Stimulated activated CD4-positive, alpha-beta T cell treated with anti-CD3 and anti-CD28 coated beads, Interleukin-12 subunit alpha, Interleukin-12 subunit beta, amount 100 ng/mL, for 4 hours (primary cell): ENCODE data around the gene C1S.
"Not testable (repeated sequence)": the region's sequence is repeated elsewhere in the genome, so short reads cannot be mapped to it uniquely, and the experiment has no call there.

Experiments used
- DNase-seq: peaks from one replicate; pipeline ENCODE4 v3.0.0-alpha.2; 2020

C1S gene

DNA sequence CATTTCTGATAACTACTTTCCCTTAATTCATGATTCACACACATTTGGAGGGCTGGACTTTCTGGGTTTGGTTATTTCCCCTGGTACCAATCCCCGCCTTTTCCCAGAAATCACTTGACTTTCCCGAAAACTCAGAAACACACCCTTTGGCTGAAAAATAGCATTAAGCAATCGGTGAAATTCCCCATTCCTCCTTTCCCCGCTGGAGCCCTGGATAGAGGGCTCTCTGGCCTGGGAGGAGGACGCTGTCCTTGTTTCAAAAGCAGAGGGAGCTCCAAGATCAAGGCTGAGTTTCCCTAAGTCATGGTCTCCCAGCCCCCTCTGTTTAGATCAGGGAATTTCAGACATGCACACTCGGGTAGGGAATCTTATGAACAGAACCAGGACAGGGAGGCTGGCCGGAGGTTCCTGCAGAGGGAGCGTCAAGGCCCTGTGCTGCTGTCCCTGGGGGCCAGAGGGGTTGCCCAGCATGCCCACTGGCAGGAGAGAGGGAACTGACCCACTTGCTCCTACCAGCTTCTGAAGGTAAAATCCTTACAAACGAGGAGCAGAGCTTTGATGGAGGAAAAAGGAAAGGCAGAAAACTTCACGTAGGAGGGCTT lies at the start of gene C1S:
TSS of gene C1S (plus strand) at position 366 of the 602 bp plus-strand sequence. CDS start 1,195 bp downstream, outside the sequence.
- no peak for DNase-seq

DNA sequence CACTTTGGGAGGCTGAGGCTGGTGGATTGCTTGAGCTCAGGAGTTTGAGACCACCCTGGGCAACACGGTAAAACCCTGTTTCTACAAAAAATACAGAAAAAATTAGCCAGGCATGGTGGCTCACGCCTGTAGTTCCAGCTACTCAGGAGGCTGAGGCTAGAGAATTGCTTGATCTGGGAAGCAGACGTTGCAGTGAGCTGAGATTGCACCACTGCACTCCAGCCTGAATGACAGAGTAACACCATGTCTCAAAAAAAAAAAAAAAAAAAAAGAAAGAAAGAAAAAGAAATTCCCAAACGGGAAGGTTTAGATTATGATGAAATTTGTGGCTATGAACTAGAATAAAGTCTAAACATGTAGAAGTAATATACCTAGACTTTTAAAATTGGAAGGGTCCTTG lies 49.1 kb upstream of the C1S start:
- DNase-seq: not testable (repeated sequence)

DNA sequence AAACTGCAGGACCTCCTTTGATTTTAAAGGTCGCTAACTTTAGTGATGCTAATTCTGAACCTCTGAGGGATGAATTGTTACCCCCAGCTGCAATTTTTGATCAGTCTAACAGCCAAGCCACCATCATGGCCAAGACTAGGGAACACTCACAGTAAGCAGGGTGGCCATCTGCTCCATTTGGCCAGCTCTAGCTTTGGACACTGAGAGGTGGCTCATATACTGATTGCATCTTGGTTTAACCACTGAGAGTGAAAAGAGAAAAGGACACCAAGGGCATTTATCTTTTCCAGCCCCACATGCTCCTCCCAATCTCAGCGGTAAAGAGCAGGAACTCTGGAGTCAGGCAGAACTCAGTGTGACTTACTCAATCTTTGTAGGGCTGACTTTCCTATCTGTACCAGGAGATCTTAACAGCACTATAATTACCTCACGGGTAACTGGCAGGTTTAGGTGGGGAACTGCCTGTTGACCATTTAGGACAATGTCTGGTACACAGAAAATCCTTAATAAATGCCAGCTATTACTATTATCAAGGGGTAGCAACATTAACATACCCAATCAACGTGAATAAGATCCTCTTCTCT lies 48.4 kb upstream of the C1S start:
- DNase-seq: no peak

DNA sequence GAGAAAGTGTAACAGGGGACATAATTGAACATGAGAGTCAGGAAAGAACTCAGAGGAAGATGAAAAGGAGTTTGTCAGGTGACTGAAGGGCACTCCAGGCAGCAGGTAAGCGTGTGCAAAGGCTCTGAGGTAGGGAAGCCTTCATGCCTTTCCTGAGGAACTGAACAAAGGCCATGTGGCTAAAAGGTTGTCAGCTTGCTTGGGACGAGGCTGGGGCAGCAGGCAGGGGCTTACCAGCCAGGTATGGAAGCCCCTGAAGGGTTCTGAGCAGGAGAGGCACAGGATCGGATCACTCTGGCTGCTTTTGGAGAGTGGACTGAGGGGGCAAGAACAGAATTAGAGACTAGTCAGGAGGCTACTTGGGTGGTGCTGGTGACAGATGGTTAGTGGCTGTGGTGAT lies 47.4 kb upstream of the C1S start:
- no peak for DNase-seq

DNA sequence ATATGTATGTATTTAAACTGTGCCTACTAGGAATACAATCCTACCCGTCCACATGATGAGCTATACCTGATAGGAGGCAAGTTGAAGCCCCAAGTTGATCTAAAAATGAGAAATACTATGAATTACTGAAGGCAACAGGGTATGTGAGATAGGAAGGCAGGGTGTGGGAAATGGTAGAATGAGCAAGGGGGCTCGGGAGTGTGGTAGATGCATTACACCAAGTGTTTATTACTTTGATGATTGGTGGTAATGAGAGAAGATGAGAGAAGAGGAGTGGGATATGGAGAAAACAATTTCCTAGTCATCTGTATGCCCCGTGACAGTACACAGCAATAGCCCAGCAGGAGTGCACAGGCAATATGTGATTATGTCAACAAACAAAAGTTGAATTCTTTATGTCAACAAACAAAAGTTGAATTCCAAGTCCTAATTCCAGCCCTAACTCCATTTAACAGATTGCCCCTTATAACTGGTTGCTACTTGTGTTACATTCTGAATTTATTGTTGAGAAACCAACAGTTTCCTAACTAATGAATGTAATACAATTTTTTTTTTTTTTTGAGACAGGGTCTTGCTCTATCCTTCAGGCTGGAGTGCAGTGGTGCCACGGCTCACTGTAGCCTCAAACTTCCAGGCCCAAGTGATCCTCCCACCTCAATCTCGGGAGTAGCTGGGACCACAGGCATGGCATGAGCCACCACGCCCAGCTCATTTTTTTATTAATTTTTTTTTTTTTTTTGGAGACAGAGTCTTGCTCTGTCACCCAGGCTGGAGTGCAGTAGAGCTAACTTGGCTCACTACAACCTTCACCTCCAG lies 44.8 kb upstream of the C1S start:
- DNase-seq: no peak

DNA sequence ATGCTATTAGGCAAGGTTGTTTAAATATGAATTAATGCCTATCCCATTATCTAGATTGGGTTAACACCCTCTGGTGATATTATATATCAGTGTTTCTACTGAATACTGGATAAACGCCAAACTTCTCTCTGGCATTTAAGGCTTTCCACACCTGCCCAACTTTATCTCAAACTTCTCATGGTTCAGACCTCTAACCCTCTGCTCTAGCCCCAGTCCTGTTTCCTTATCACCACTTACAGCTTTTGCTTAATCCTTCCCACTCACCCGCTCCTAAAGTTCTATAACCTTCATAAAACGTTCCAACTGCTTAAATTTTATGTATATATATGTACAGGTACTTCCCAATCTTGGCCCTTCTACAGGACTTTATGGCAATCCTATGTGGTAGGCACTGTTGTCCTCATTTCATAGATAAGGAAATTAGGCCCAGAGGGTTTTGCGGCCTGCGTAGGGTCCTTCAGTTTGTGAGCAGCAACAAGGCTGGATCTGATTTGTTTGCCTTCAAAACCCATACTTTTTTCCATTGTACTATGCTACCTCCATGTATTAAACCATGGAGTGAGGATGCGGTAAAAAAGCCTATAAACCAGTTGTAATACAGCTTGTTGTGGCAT lies 43.5 kb upstream of the C1S start:
- no peak for DNase-seq

DNA sequence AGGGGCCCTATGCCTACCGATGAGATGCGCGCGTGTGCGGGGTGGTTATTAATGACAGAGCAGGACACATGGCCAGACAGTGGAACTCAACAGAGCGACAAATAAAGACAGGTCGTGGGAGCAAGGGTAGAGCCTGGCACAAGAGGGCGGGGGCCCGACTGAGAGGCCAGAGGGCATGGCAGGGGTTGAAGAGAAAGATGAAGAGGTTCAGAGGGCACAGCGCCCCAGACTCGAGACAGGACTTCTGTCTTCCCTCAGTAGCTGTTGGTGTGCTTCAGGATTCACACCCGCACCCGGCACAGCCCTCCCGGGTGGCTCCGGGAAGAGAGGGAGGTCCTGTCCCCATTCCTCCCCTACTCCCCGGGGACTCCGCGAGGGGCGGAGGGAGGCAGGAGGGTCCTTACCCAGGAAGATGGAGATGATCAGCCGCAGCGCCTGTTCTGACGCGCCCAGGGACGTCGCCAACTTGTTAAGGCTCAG lies 42.6 kb upstream of the C1S start:
- DNase-seq: no peak

DNA sequence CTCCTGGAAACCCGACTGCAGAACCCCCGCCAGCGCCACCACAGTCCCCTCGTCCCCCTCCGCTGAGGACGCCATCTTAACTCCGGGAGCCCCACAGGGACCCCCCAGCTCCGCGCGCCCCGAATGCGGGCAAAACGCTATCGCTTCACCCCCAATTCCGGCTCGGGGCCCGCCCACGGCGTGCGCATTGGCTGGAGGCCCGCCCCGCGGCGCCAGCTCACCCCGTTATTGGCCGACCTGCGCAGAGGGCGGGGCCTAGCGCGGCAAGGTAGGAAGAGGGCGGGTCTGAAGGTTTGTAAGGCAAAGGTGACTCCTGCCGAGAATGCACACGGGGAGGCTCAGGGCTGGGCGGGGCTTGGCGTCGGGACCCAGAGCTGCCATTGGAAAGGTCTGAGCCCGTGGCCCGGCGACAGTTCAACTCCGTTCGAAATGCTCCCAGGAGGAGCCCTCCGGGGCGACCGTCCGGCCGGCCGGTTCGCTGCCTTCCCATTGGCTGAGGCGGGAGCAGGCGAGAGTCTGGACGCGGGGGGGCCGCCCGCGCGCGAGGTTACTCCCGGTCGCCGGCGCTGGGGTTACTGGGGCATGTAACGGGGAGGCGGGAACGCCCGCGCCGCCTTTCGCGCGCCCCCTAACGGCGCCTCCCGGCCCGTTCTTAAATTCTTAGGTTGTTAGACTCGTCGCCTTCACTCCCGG lies 42.0 kb upstream of the C1S start, which contains the start of gene LPCAT3:
TSS of gene LPCAT3 (minus strand) at position 127 of the 693 bp plus-strand sequence. CDS start at position 75, 52 bp downstream.
- peak; percentile 94 for DNase-seq

DNA sequence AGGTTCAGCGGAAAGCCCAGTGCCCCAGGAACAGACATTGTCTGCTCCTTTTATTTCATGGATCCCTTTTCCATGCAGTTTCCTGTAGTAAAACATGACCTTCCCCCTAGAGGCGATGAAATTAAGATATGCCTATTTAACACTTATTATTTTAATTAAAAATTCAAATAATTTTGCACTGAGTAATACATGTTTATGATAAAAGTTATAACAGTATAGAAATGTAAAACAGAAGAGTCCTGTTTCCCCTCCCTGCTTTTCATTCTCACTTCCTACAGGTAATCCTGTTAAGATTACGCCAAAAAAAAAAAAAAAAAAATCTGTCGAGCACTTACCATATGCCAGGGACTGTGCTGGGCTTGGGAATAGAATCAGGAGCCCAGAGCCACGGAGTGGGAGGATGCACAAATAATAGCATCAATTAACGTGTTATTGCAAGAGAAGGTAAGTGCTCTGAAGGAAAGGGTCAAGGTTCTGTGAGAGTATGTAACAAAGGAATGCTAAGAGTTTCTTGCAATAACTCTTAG lies 41.4 kb upstream of the C1S start:
- DNase-seq: no peak

DNA sequence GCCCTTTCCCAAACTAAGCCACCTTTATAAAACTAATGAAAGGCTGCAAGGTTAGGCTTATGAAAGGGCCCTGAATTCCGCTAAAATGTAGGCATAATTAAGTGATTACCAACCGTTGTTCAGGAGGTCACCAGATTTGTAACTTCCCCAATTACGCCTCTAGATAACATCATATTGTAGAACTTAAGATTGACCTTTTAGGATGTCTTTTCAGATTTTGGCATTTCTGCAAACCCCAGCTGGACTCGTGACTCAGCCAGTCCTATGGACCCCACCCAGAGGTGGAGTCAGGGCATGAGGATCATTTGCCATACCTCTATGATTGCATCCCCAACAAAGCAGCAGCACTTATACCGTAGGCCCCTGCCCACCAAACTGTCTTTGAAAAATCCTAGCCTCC lies 38.6 kb upstream of the C1S start:
- no peak for DNase-seq

DNA sequence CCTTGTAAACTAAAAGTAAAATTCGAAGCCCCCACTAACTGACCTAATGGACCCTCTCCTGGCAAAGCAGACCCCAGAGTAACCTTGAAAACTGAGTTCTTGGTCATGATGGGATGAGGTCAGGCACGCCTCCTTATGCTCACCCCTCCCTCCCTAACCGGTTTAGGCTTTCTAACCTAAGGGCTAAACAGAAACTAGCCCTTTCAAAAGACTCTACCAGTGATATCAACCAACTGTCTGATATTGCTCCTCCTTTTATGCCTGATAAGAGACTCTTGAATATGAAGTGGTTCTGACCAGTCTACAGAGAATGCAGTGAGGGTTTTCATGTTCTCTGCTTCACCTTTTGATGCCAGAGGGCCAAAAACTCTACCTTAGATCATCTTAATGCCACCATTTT lies 37.4 kb upstream of the C1S start:
- no peak for DNase-seq

DNA sequence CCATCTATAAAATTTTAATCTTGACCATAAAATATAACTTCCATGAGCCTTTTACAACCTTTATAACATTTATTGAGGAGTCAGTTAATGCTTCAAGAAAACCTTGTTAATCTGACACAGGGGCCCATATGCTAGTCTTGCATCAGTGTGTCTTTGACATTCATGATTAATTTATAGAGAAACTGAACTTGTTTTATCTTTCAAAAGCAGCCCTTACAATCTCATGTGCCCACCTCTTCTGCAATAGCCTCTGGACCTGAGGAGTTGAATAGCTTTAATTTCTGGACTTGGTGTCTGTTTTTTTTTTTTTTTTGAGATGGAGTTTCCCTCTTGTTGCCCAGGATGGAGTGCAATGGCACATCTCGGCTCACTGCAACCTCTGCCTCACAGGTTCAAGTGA lies 33.7 kb upstream of the C1S start:
- DNase-seq: no peak

DNA sequence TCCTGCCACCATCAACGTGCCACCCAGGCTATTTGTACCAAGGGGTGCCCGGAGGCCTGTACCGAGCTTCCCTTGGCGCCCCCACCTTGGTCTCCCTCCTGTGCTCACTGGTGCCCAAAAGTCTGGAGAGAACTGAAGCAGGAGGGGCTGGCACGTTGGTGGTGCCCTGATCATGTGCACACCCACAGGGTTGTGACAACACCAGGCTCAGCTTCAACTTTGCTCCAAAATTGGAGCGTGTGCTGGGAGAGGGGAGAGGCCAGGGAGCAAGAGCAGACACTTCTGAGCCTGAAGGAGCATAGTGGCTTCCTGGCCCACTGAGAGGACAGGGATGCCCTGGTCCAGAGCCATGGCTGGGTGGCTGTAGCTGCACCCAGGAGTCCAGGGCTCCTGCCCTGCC lies 29.2 kb upstream of the C1S start:
- no peak for DNase-seq

DNA sequence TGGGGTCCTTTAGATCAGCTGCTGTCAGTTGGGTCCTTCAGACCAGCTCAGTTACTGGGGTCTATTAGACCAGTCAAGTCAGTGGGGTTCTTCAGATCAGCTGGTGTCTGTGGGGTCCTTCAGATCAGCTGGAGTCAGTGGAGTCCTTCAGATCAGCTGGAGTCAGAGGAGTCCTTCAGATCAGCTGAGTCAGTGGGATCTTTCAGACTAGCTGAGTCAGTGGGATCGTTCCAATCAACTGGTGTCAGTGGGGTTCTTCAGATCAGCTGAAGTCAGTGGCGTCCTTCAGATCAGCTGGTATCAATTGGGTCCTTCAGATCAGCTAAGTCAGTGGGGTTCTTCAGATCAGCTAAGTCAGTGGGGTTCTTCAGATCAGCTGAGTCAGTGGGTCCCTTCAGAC lies 27.5 kb upstream of the C1S start:
- no peak for DNase-seq

DNA sequence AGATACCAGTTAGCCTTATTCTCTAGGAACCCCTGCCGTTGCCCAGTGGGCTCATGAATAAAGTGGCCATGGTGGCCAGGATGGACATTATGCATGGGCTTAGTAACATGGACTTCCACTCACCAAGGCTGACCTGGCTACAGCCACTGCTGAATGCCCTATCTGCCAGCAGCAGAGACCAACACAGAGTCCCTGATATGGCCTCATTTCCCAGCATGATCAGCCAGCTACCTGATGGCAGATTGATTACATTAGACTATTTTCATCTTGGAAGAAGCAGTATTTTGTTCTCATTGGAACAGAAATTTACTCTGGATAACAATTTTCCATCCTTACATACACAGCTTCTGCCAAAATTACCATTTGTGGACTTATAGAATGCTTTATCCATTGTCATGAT lies 26.1 kb upstream of the C1S start:
- no peak for DNase-seq

DNA sequence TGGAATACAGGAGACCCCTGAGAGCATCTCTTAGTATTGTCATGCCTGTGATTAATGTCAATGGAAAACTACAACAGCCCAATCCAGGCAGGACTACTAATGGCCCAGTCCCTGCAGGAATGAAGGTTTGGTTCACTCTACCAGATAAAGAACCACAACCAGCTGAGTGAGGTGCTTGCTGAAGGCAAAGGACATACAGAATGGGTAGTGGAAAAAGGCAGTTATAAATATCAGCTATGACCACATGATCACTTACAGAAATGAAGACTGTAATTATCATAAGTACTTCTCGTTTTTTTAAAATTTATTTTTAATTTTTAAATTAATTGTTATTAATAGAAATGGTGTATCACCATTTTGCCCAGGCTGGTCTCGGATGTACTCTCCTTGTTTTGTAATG lies 25.1 kb upstream of the C1S start:
- no peak for DNase-seq

DNA sequence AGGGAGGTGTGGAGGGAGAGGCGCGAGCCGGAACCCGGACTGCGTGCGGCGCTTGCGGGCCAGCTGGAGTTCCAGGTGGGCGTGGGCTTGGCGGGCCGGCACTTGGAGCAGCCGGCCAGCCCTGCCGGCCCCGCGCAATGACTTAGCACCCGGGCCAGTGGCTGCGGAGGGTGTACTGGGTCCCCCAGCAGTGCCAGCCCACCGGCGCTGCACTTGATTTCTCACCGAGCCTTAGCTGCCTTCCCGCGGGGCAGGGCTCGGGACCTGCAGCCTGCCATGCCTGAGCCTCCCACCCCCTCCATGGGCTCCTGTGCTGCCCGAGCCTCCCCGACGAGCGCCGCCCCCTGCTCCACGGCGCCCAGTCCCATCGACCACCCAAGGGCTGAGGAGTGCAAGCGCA lies 23.1 kb upstream of the C1S start:
- DNase-seq: not testable (repeated sequence)

DNA sequence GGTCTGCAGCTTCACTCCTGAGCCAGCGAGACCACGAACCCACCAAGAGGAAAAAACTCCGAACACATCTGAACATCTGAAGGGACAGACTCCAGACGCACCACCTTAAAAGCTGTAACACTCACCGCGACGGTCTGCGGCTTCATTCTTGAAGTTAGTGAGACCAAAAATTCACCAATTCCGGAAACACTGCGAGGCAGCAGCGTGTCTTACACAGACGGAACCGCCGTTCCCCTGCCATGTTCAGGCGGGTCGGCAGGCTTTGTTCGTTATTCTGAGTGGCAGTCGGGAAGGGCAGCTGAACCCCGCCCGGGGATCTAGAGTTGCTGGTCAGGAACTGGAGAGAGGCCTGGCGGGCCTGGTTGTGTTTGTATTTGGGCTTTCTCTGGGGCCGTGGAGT lies 21.9 kb upstream of the C1S start:
- no peak for DNase-seq

DNA sequence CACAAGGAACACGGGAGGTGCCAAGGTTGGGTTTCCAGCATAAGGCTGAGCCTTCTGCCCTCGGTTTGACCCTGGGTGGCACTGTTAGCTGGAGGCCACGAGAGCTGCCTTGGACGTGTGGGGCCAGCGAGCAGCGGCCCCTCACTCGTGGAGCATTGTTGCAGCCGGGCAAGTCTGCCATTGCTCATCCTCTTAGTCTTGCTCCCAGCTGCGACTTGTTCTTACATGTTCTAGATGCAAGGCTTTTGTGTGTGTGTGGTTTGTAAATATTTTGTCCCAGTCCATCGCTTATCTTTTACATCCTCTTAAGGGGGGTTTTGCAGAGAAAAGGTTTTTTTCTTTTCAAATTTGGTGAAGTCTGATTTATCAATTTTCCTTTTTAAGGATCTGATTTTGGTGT lies 21.1 kb upstream of the C1S start:
- no peak for DNase-seq

DNA sequence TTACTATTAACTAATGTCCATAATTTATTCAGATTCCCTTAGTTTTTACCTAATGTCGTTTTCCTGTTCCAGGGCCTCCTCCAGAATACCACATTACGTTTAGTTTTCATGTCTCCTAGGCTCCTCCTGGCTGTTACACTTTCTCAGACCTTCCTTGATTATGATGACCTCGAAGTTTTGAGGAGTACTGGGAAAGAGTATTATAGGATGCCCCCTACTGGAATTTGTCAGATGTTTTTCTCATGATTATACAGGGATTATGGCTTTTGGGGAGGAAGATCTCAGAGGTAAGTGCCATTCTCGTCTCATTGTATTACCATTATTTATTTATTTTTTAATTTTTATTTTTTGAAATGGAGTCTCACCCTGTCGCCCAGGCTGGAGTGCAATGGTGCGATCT lies 17.7 kb upstream of the C1S start:
- DNase-seq: no peak

DNA sequence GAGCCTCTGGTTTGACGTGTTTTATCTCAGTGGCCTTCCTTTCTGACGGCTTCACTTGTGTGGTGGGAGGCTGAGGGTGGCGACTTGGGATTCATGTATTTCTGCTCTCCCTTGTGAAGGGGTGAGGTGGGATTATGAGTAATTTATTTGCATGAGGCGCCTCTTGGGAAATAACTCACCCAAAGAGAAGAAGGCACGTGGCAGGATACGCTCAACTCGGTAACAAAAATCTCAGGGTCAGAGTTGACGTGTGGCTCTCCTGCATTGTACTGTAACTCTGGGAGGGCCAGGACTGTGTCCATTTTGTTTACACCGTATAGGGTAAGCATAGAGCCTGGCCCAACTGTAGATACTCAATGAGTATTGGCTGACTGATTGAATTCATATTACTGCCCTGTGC lies 14.6 kb upstream of the C1S start:
- no peak for DNase-seq

DNA sequence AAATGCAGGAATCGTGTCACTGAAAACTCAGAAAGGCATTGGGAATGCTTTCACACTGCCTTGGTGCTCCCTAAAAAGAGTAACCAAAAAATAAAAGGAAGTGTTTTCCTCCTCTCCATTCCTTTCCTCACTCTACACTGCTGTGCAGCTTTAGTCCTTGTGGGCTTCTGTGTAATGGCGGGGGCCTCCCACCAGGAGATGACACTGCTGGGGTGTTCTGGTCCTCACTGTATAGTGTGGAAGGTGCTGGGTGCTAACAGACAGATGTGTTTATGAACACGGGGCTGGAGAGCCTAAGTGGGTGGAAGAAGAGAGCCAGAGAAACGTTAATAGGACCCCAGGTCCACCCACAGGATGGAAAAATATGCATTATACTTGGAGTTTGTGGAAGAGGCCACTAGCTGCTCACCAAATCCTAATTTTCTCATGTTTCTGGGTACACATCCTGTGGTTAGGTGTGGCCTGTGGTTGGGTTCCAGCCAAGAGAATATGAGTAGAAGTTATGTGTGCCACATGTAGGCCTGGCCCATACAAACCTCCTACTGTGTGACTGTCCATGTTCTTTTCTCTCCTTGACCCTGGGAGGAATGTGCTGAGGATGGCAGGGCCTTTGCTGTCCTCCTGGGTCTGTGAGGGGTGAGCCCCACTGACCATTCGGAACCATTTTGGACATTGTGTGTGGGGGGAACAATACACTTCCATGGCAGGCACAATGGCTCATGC lies 14.0 kb upstream of the C1S start:
- no peak for DNase-seq
